Ureter (tissue), 1 donor: ENCODE measurements around the gene C17orf113. TPM values are rescaled to one million over a fixed set of nuclear protein-coding genes. Genes with fewer than 3 reads are reported as not detected.

Experiments
- DNase-seq: peaks from one replicate; pipeline ENCODE4 v3.0.0-alpha.2; 2020; ENCODE audit warnings: low spot score
- total RNA-seq: library from RNA; stranded (reverse); gene quantifications from one replicate; pipeline ENCODE4 v1.2.4, GENCODE V29; 2023
- donor health status: DM: yes; HTN: yes; CAD: no.

Gene C17orf113
- 1.9 TPM for total RNA-seq

GRCh38 chr17:42050393-42051012, at the start of gene C17orf113:
Gene C17orf113, minus strand, starts transcription at chr17:42050601. Its CDS starts 7,225 bp downstream, at chr17:42043376.
- peak; percentile 58 for DNase-seq

DNA sequence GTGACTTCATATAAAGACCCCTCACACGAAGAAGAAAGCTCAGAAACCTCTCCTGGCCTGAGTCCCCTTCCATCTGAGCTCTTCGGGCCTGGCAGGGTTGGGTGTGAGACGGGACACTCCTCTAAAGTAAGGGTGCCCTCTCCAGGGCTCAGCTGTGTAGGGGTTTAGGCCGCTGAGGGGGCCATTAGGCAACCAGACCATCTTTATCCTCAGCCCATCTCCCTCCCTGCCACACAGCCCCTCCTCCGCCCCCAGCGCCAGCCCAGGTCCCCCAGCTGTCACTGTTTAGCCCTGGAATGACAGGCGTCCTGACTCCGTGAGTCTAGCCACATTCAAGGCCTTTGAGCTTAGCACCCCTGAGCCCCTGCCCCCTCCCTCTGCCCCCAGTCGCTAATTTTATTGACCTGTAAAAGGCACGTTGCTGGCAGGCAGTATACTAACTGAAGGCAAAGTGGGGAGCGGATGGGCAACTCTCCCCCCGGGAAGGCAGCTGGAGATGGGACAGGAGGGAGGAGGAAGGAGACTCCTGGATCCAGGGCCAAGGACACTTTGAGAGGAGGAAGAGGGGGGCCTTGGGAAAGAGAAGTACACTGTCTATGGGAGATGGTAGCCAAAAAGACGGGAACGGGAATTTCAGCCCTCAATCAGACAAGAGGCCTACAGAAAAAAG, 48.5 kb upstream of the C17orf113 start:
- DNase-seq = no peak

GRCh38 chr17:42097691-42098631, 47.6 kb upstream of the C17orf113 start, which contains the start of gene ZNF385C:
Gene ZNF385C, minus strand, starts transcription at chr17:42098473. Its CDS starts 35,417 bp downstream, at chr17:42063056.
- DNase-seq = no peak

DNA sequence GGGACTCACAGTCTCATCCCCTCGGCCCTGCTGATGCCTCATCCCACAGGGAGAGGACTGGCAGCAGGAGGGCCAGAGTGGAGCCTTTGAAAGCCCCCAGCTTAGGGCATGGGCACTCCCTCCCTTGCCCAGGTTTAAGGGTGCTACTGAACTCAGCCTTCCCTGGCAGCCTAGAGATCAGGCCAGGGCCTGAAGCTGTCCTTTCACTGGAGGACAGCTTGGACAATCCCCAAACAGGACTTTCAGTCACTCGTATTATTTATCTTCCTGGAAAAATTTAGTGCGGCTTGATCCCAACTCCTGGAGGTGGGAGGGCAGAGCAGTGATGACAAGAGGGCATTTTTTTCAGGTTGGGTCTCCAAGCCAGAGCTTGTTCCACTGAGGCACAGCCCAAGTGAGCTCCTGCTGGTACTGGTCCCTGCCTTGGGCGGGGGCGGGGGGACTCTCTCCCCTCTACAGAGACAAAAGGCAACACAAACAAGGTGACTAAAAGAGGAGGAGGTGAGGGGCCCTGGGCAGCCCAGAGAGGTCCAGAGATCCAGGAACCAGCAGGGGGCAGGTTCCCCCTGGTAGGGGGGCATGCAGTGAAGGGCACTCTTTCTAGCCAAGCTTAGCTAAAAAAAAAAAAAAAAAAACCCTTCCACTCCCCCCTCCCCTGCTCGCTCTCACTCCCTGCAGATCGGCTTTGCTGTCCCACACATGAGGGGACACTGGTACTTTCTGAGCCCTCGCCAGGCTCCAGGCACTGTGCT, 46.1 kb upstream of the C17orf113 start:
- DNase-seq = no peak

DNA sequence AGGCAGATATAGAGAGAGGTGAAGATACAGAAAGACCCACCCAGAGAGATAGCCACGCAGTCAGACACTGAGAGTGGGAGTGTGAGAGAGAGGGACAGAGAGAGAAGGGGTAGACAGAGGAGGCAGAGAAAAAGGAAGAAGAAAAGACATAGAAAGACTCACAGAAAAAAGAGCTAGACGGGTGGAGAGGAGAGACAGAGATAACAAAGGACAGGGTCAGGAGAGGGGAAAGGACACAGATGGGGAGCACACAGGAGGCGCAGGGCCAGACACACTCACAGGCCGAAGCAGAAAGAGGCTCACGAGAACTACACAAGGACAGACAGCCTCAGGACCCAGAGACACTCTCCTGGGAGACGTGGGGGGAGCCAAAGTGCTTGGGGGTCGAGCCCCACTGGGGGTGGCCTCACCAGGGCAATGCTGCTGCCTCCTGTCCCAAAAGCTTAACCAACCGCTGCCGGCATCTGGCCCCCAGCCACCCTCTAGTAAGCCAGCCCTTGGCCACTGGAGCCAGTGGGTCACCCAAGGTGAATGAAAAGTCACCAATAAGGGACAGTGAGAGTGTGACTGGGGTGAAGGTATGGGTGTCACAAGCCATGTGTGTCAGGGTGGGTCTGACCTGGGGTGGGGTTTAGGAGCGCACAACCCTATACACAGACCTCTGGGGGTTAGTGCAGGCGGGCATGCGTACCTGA, 44.1 kb upstream of the C17orf113 start:
- DNase-seq = no peak

GRCh38 chr17:42092939-42093338, 42.5 kb upstream of the C17orf113 start:
- DNase-seq = no peak

- DNase-seq = no peak
These were observed 40.8 kb upstream of the C17orf113 start for GRCh38 chr17:42090964-42091790.

- DNase-seq = no peak
These were observed 38.3 kb upstream of the C17orf113 start for GRCh38 chr17:42088736-42089135.

- no peak for DNase-seq
These were observed 37.6 kb upstream of the C17orf113 start for GRCh38 chr17:42087736-42088705.

GRCh38 chr17:42087042-42087701, 36.8 kb upstream of the C17orf113 start:
- no peak for DNase-seq

DNA sequence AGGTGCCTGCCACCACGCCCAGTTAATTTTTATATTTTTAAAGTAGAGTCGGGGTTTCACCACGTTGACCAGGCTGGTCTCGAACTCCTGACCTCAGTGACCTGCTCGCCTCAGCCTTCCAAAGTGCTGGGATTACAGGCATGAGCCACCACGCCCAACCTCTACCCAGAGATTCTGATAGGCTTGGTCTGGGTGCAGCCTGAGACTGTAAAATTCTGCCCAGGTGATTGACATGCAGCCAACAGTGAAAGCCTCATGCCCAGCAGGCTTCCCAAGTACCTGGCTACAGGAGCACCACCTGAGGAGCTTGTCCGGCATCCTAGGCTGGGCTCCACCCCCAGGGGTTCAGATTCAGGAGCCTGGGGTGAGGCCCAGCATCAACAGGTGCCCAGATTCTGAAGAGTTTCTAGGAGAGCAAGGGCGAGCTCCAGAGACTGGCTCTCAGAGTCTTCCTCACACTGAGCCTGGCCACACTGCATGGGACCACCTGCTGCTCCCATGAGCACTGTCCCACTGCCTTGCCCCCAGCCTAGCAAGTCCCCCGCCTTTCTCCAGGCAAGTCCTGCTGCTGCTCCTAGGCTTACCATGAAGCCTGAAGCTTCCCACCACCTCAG, 31.2 kb upstream of the C17orf113 start:
- DNase-seq = no peak

GRCh38 chr17:42079541-42079940, 29.1 kb upstream of the C17orf113 start:
- DNase-seq = no peak

DNA sequence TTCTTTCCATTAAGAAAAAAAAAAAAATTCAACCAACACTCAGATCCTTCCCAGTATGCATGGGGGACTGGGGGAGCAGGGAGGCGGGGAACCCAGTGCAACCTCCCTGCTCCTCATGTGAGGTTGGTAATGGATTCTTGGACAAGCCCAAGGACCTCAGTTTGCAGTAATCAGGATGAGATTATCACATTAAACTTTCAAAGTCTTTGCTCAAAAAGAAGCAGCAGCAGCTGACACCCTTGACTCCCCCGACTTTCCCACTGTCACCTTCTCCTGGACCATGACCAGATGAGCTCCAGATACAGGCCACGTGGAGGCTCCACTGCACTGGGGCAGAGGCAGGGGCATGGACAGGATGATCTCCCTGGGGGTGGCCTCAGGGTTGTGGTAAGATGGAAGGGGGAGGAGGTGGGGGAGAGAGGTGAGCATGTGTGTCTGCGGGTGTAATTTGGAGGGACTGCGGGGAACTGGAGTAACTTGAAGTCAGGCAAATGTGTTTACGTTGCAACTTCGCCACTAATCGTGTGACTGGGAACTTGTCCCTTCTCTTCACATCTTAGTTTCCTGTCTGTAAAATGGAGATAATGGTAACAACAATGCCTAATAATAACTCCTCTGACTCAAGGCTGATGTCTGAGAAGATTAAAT, 28.1 kb upstream of the C17orf113 start:
- DNase-seq = no peak

DNA sequence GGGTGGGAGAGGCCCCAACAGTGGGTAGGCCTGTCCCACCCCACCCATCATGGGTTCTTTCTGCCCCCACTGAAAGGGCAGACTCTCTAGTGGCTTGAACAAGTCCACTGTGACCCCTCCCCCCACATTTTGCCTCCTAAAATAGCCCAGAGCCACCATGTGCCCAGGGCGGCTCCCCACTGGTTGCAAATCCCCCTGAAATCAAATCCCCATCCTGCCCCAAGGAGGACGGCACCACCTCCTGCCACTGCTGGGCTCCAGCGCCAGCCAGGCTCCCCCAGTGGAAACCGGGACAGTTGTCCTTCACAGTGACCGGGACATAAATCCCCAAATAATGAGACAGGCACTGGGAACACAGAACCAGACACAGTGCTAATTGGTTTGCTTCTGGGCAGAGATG, 27.4 kb upstream of the C17orf113 start:
- DNase-seq = no peak

GRCh38 chr17:42076797-42077559, 26.6 kb upstream of the C17orf113 start:
- DNase-seq = no peak

DNA sequence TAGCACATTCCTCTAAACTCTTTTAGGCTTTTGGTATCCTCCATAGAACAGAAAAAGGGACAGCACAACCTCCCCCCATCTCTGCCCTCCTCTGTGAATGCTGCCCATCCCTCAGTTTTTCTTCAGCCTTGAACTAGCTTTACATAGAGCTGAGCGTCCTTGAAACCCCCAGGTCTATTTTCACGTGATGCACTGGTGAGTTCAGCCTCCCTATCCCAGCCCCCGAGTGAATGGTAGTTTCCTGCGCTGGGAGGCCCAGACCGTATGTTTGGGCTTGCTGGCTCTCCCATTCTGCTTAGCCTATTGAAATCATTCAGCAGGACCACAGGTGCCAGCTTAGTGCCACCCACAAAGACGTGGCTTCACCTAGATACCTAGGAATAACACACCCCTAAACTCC, 25.4 kb upstream of the C17orf113 start:
- no peak for DNase-seq
